Measurements from ENCODE around the gene PPP1R8.

- TF ChIP-seq CTCF (conservative IDR thresholded peaks at IDR 0.05; ENCODE audit: low read depth in 2 of 2) (no peak), REST (IDR thresholded peaks at IDR 0.05; ENCODE audit: unreplicated experiment) (no peak), STAT1 (IDR thresholded peaks at IDR 0.05; ENCODE audit: unreplicated experiment) (no peak), JUNB (IDR thresholded peaks at IDR 0.05; ENCODE audit: unreplicated experiment) (no peak), POLR2AphosphoS5 (IDR thresholded peaks at IDR 0.05; ENCODE audit: low read depth) (no peak), EZH2phosphoT487 (IDR thresholded peaks at IDR 0.05; ENCODE audit: unreplicated experiment) (no peak), ZNF114 (CRISPR knock-in tag; IDR thresholded peaks at IDR 0.05) (no peak), ZNF331 (CRISPR knock-in tag; IDR thresholded peaks at IDR 0.05; ENCODE audit: low read depth) (no peak), NANOG (IDR thresholded peaks at IDR 0.05; ENCODE audit: borderline replicate concordance) (no peak), EZH2 (IDR thresholded peaks at IDR 0.05; ENCODE audit: low read depth, unreplicated experiment) (no peak), CREB1 (CRISPR knock-in tag; IDR thresholded peaks at IDR 0.05; ENCODE audit: low read depth) (no peak), ETS1 (IDR thresholded peaks at IDR 0.05) (no peak)
Measured at GRCh38 chr1:27868556-27868931, 38.0 kb downstream of the PPP1R8 start.
